Measurements from ENCODE around the gene NTM. TPM values are rescaled to one million over a fixed set of nuclear protein-coding genes. Genes with fewer than 3 reads are reported as not detected.

NTM gene
- polyA plus RNA-seq, 1 experiment = 33.6 TPM

GRCh38 chr11:131750692-131751091 is 380.3 kb downstream of the NTM start:
- DNase-seq (ENCODE audit: low read depth) = no peak
- ChIA-PET CTCF (interaction anchor here (0.7 to 5.8 kb wide), 2 partner anchors 376 to 1314 kb away, joined by 3 to 41 read pairs; no protein-coding TSS in a partner anchor), POLR2A (no interaction called here)
- TF ChIP-seq CTCF (IDR thresholded peaks at IDR 0.05; ENCODE audit: insufficient read depth, low read depth, low read length) = no peak
- no peaks in the 10 kb centered on the region for H3K36me3 ChIP-seq (ENCODE audit: control insufficient read depth, insufficient read depth, low read length)
- no peaks in the 10 kb centered on the region for H3K27me3 ChIP-seq (ENCODE audit: control insufficient read depth, insufficient read depth, low read length)
- H3K4me3 ChIP-seq (ENCODE audit: low read depth, low read length) = no peak overlapping the region

- POLR2A ChIA-PET = no interaction called here
- CTCF ChIA-PET = interaction anchor here (0.6 to 1.2 kb wide), 2 partner anchors 372 to 1274 kb away, joined by 3 read pairs; no protein-coding TSS in a partner anchor
- TF ChIP-seq CTCF (IDR thresholded peaks at IDR 0.05; ENCODE audit: insufficient read depth, low read depth, low read length) = no peak
- DNase-seq (ENCODE audit: low read depth) = no peak
- H3K27me3 ChIP-seq (ENCODE audit: control insufficient read depth, insufficient read depth, low read length) = no peaks in the 10 kb centered on the region
- no peak overlapping the region for H3K4me3 ChIP-seq (ENCODE audit: low read depth, low read length)
- H3K36me3 ChIP-seq (ENCODE audit: control insufficient read depth, insufficient read depth, low read length) = no peaks in the 10 kb centered on the region
Observed at GRCh38 chr11:131754671-131755070, 384.3 kb downstream of the NTM start.

GRCh38 chr11:131756479-131757110 is 386.2 kb downstream of the NTM start:
- CTCF ChIA-PET = interaction anchor here (0.7 to 3.7 kb wide), 6 partner anchors 9 to 393 kb away, joined by 3 to 32 read pairs (median 4); no protein-coding TSS in a partner anchor
- POLR2A ChIA-PET = interaction anchor here (1.2 kb wide), 1 partner anchor 14 kb away, joined by 3 read pairs; no protein-coding TSS in a partner anchor

GRCh38 chr11:131758726-131759125 is 388.3 kb downstream of the NTM start:
- Histone ChIP-seq H3K36me3 (ENCODE audit: control insufficient read depth, insufficient read depth, low read length) (no peaks in the 10 kb centered on the region), H3K27me3 (ENCODE audit: control insufficient read depth, insufficient read depth, low read length) (no peaks in the 10 kb centered on the region), H3K4me3 (ENCODE audit: low read depth, low read length) (no peak overlapping the region)
- DNase-seq (ENCODE audit: low read depth) = no peak
- POLR2A ChIA-PET = no interaction called here
- TF ChIP-seq CTCF (IDR thresholded peaks at IDR 0.05; ENCODE audit: insufficient read depth, low read depth, low read length) = no peak
- CTCF ChIA-PET = interaction anchor here (0.8 to 3.7 kb wide), 3 partner anchors 11 to 12 kb away, joined by 3 to 32 read pairs (median 4); no protein-coding TSS in a partner anchor

More at GRCh38 chr11:131756479-131757110, 386.2 kb downstream of the NTM start:
- H3K4me3 ChIP-seq (ENCODE audit: low read depth, low read length) = no peak overlapping the region
- no peaks in the 10 kb centered on the region for H3K27me3 ChIP-seq (ENCODE audit: control insufficient read depth, insufficient read depth, low read length)
- DNase-seq (ENCODE audit: low read depth) = peak; percentile 44
- no peaks in the 10 kb centered on the region for H3K36me3 ChIP-seq (ENCODE audit: control insufficient read depth, insufficient read depth, low read length)
- no peak for TF ChIP-seq CTCF (IDR thresholded peaks at IDR 0.05; ENCODE audit: insufficient read depth, low read depth, low read length)

- ChIA-PET CTCF (interaction anchor here (0.8 kb wide), 1 partner anchor 11 kb away, joined by 3 read pairs; no protein-coding TSS in a partner anchor), POLR2A (no interaction called here)
- Histone ChIP-seq H3K27me3 (ENCODE audit: control insufficient read depth, insufficient read depth, low read length) (no peaks in the 10 kb centered on the region), H3K4me3 (ENCODE audit: low read depth, low read length) (no peak overlapping the region), H3K36me3 (ENCODE audit: control insufficient read depth, insufficient read depth, low read length) (no peaks in the 10 kb centered on the region)
- DNase-seq (ENCODE audit: low read depth) = no peak
- no peak for TF ChIP-seq CTCF (IDR thresholded peaks at IDR 0.05; ENCODE audit: insufficient read depth, low read depth, low read length)
Observed at GRCh38 chr11:131759140-131759539, 388.7 kb downstream of the NTM start.

Data from BJ (cell line).